ENCODE results near the gene CHMP3. TPM values are rescaled to one million over a fixed set of nuclear protein-coding genes. Genes with fewer than 3 reads are reported as not detected.
A peak's percentile ranks its signal among the peaks of the same experiment; 100 is the strongest.

Gene CHMP3
- total RNA-seq, 1 donor from 2014 or later, result 21.9 TPM

DNA sequence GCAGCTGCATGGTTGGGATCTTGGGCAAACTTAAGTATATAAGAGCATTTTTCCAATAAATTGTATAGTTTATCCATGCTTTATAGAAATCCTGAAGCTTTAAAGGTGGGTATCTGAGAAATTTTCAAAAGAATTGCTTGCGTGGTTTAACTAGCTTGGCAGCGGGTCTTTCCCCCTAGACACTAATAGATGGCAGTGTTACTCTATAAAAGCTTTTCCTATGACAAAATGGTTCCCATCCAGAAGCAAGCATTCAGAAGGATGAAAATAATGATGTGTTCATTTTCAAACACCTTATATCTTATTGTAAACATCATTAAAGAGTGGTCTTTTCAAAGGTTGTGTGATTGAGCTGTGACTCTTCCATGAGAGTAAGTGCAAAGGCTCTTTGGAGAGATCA lies 76.2 kb downstream of the CHMP3 start:
- H3K27me3 Mint-ChIP-seq (ENCODE audit: insufficient read depth, low read depth), result no peaks in the 10 kb centered on the region
- no peak overlapping the region for H3K27ac Mint-ChIP-seq
- peaks cover 29% of the 10 kb centered on the region for H3K36me3 ChIP-seq
- no peaks in the 10 kb centered on the region for H3K79me2 ChIP-seq (ENCODE audit: low read depth)
- no peaks in the 10 kb centered on the region for H3K4me1 Mint-ChIP-seq
- H3K9ac ChIP-seq, result no peak overlapping the region
- H3K36me3 Mint-ChIP-seq, result peaks cover 83% of the 10 kb centered on the region
- H3K27ac ChIP-seq, result no peak overlapping the region
- no peaks in the 10 kb centered on the region for H3K27me3 ChIP-seq
- no peaks in the 10 kb centered on the region for H3F3A ChIP-seq (ENCODE audit: low read depth)
- H3K4me1 ChIP-seq, result no peaks in the 10 kb centered on the region
- H2AFZ ChIP-seq (replicated peaks), result no peak overlapping the region
- H3K4me2 ChIP-seq, result no peak overlapping the region
- no peak overlapping the region for H3K4me3 ChIP-seq
- DNase-seq (ENCODE audit: low spot score), result no peak
- H3K4me3 Mint-ChIP-seq, result no peak overlapping the region
- H3K9me3 Mint-ChIP-seq, result no peaks in the 10 kb centered on the region
- no peaks in the 10 kb centered on the region for H3K9me3 ChIP-seq (ENCODE audit: low read depth)
- TF ChIP-seq EZH2phosphoT487 (IDR thresholded peaks at IDR 0.05) (no peak), EZH2 (IDR thresholded peaks at IDR 0.05) (no peak)
- TF ChIP-seq, protein P1, sequence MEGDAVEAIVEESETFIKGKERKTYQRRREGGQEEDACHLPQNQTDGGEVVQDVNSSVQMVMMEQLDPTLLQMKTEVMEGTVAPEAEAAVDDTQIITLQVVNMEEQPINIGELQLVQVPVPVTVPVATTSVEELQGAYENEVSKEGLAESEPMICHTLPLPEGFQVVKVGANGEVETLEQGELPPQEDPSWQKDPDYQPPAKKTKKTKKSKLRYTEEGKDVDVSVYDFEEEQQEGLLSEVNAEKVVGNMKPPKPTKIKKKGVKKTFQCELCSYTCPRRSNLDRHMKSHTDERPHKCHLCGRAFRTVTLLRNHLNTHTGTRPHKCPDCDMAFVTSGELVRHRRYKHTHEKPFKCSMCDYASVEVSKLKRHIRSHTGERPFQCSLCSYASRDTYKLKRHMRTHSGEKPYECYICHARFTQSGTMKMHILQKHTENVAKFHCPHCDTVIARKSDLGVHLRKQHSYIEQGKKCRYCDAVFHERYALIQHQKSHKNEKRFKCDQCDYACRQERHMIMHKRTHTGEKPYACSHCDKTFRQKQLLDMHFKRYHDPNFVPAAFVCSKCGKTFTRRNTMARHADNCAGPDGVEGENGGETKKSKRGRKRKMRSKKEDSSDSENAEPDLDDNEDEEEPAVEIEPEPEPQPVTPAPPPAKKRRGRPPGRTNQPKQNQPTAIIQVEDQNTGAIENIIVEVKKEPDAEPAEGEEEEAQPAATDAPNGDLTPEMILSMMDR (IDR thresholded peaks at IDR 0.05), result peak; percentile 16
- peaks cover 5% of the 10 kb centered on the region for H4K20me1 ChIP-seq (ENCODE audit: low read depth)

DNA sequence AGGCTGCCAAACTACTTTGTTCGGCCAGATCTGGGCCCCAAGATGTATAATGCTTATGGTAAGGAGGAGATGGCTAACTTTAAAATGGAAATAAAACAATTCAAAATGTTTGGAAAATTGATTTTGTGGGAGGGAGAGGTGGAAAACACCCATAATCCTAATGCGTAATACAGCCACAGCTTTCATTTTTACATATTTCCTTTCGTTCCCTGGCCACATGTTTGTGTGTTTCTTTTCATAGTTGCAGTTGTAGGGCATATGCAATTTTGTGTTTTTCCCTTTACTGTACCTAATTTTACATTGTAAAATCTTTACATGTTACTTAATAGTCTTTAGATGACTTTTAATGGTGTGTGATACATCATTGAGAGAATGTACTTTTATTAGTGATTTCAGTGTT lies 77.4 kb downstream of the CHMP3 start:
- peaks cover 35% of the 10 kb centered on the region for H3K36me3 ChIP-seq

DNA sequence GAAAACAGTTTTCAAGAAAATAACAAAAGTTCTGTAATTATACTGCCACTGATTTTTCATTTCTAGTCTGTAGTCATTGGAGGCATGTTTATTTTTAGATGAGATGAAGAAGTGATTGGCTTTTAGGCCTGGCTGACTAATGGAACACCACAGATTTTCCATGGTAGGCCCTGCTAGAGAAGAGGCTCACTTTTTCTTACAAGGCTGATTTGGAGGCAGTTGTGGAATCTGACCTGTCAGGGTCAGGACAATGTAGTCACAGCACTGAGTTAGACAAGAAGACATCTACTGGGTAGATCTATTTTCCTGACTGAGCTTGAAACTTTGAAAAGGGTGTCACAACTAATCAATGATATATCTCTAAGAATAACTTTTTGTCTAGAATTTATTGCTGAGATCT lies 78.1 kb downstream of the CHMP3 start:
- H3K27ac Mint-ChIP-seq, result no peak overlapping the region
- Histone ChIP-seq H2AFZ (replicated peaks) (no peak overlapping the region), H3K27me3 (no peaks in the 10 kb centered on the region), H3F3A (ENCODE audit: low read depth) (no peaks in the 10 kb centered on the region), H3K4me1 (no peaks in the 10 kb centered on the region), H3K4me2 (no peak overlapping the region), H3K27ac (no peak overlapping the region), H3K9me3 (ENCODE audit: low read depth) (no peaks in the 10 kb centered on the region), H3K79me2 (ENCODE audit: low read depth) (no peaks in the 10 kb centered on the region), H4K20me1 (ENCODE audit: low read depth) (peaks cover 9% of the 10 kb centered on the region), H3K9ac (no peak overlapping the region), H3K4me3 (no peak overlapping the region), H3K36me3 (peaks cover 33% of the 10 kb centered on the region)
- H3K27me3 Mint-ChIP-seq (ENCODE audit: insufficient read depth, low read depth), result no peaks in the 10 kb centered on the region
- no peaks in the 10 kb centered on the region for H3K9me3 Mint-ChIP-seq
- H3K4me1 Mint-ChIP-seq, result no peaks in the 10 kb centered on the region
- H3K36me3 Mint-ChIP-seq, result peaks cover 77% of the 10 kb centered on the region
- no peak for TF ChIP-seq EZH2phosphoT487 (IDR thresholded peaks at IDR 0.05)
- no peak for TF ChIP-seq EZH2 (IDR thresholded peaks at IDR 0.05)
- TF ChIP-seq, protein P1 (IDR thresholded peaks at IDR 0.05), result no peak
- no peak overlapping the region for H3K4me3 Mint-ChIP-seq
- no peak for DNase-seq (ENCODE audit: low spot score)

More for the DNA sequence above, 77.4 kb downstream of the CHMP3 start:
- H3K9me3 Mint-ChIP-seq, result no peaks in the 10 kb centered on the region
- Histone ChIP-seq H3K9ac (no peak overlapping the region), H3K4me3 (no peak overlapping the region), H3K27ac (no peak overlapping the region), H3K27me3 (no peaks in the 10 kb centered on the region), H4K20me1 (ENCODE audit: low read depth) (peaks cover 8% of the 10 kb centered on the region), H3K79me2 (ENCODE audit: low read depth) (no peaks in the 10 kb centered on the region), H2AFZ (replicated peaks) (no peak overlapping the region), H3K4me2 (no peak overlapping the region), H3K4me1 (no peaks in the 10 kb centered on the region), H3K9me3 (ENCODE audit: low read depth) (no peaks in the 10 kb centered on the region), H3F3A (ENCODE audit: low read depth) (no peaks in the 10 kb centered on the region)
- no peaks in the 10 kb centered on the region for H3K4me1 Mint-ChIP-seq
- no peak for DNase-seq (ENCODE audit: low spot score)
- no peak overlapping the region for H3K27ac Mint-ChIP-seq
- H3K36me3 Mint-ChIP-seq, result peaks cover 78% of the 10 kb centered on the region
- no peak for TF ChIP-seq EZH2 (IDR thresholded peaks at IDR 0.05)
- TF ChIP-seq EZH2phosphoT487 (IDR thresholded peaks at IDR 0.05), result no peak
- TF ChIP-seq, protein P1 (IDR thresholded peaks at IDR 0.05), result no peak
- no peak overlapping the region for H3K4me3 Mint-ChIP-seq
- no peaks in the 10 kb centered on the region for H3K27me3 Mint-ChIP-seq (ENCODE audit: insufficient read depth, low read depth)

All from neural progenitor cell (in vitro differentiated cells).